GM21526 (cell line): ENCODE results near the gene USH1G.
"Not testable (repeated sequence)": the region's sequence is repeated elsewhere in the genome, so short reads cannot be mapped to it uniquely, and the experiment has no call there.

ENCODE experiments used
- ATAC-seq: cut with Tn5 transposase; IDR thresholded peaks from one replicate; pipeline ENCODE4 v1.9.1; 2021; ENCODE audit warnings: moderate library complexity; ENCODE audit not compliant: unreplicated experiment, low FRiP score

The USH1G gene

GRCh38 chr17:74922694-74923537 is at the start of gene USH1G:
TSS of gene USH1G (minus strand) at chr17:74923255. CDS start at chr17:74923073, 182 bp downstream.
- no peak for ATAC-seq

- no peak for ATAC-seq
Observed at GRCh38 chr17:74972107-74972972, 49.3 kb upstream of the USH1G start, which contains the start of gene HID1. TSS of gene HID1 (minus strand) at chr17:74972759. CDS start at chr17:74972656, 103 bp downstream.

GRCh38 chr17:74971842-74972106 is 48.7 kb upstream of the USH1G start:
- no peak for ATAC-seq

GRCh38 chr17:74971069-74971841 is 48.2 kb upstream of the USH1G start:
- no peak for ATAC-seq

GRCh38 chr17:74970395-74970794 is 47.3 kb upstream of the USH1G start:
- no peak for ATAC-seq

GRCh38 chr17:74969501-74969900 is 46.4 kb upstream of the USH1G start:
- ATAC-seq, result not testable (repeated sequence)

GRCh38 chr17:74968361-74968780 is 45.3 kb upstream of the USH1G start:
- no peak for ATAC-seq

- no peak for ATAC-seq
Observed at GRCh38 chr17:74964988-74965622, 42.0 kb upstream of the USH1G start.

GRCh38 chr17:74964246-74964761 is 41.2 kb upstream of the USH1G start:
- ATAC-seq, result no peak

GRCh38 chr17:74963656-74964055 is 40.6 kb upstream of the USH1G start:
- ATAC-seq, result no peak

GRCh38 chr17:74962622-74963394 is 39.8 kb upstream of the USH1G start:
- ATAC-seq, result no peak

GRCh38 chr17:74961657-74962350 is 38.7 kb upstream of the USH1G start:
- ATAC-seq, result no peak

GRCh38 chr17:74960570-74961342 is 37.7 kb upstream of the USH1G start:
- ATAC-seq, result no peak

- no peak for ATAC-seq
Observed at GRCh38 chr17:74959826-74960515, 36.9 kb upstream of the USH1G start.

- ATAC-seq, result no peak
Observed at GRCh38 chr17:74957935-74958740, 35.1 kb upstream of the USH1G start.

- no peak for ATAC-seq
Observed at GRCh38 chr17:74956093-74956492, 33.0 kb upstream of the USH1G start.
